ENCODE data around the gene FUT6.

DNA sequence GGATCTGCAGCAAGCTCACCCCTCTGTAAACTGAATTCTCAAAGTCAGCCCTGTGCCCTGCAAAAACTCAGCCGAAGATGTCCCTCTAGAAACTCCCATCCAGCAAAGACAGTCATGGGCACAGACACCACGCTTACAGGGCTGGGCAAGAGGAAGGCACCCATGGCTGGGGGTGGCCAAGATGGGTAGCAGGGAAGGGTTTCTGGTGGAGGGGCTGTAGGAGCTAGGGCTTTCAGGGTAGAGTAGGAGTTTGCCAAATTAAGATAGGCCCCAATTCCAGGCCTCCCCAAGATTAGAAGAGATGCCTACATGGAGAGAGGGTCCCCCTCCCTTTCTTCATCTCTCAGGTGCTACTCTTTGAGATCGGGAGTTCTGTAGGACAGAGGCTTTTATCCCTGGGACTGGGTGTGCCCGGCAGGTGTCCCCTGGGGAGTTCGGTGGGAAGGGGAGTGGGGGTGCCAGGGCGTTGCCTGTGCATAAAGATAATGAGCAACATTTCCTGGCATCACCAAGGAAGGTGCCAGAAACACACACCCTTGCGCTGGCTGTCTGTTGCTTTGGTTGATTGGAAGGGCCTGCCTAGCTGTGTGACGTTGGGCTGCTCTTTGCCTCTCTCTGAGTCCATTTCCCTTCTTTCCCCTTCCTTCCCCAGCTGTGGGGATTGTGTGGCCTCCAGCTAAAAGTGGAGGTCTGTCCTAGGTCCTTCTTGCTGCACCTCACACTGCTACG lies 25.2 kb downstream of the FUT6 start:
- TF ChIP-seq, protein P1, sequence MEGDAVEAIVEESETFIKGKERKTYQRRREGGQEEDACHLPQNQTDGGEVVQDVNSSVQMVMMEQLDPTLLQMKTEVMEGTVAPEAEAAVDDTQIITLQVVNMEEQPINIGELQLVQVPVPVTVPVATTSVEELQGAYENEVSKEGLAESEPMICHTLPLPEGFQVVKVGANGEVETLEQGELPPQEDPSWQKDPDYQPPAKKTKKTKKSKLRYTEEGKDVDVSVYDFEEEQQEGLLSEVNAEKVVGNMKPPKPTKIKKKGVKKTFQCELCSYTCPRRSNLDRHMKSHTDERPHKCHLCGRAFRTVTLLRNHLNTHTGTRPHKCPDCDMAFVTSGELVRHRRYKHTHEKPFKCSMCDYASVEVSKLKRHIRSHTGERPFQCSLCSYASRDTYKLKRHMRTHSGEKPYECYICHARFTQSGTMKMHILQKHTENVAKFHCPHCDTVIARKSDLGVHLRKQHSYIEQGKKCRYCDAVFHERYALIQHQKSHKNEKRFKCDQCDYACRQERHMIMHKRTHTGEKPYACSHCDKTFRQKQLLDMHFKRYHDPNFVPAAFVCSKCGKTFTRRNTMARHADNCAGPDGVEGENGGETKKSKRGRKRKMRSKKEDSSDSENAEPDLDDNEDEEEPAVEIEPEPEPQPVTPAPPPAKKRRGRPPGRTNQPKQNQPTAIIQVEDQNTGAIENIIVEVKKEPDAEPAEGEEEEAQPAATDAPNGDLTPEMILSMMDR (conservative IDR thresholded peaks at IDR 0.05; ENCODE audit: low read depth, low read length): no peak
- no peak for TF ChIP-seq EZH2 (IDR thresholded peaks at IDR 0.05; ENCODE audit: borderline replicate concordance, low read depth, low read length, poor library complexity, severe bottlenecking)

All from A673 (cell line).